ENCODE data around the gene ROR1. TPM values are rescaled to one million over a fixed set of nuclear protein-coding genes. Genes with fewer than 3 reads are reported as not detected.

ROR1 gene
- total RNA-seq, 1 donor from 2014 or later = 2.0 TPM

DNA sequence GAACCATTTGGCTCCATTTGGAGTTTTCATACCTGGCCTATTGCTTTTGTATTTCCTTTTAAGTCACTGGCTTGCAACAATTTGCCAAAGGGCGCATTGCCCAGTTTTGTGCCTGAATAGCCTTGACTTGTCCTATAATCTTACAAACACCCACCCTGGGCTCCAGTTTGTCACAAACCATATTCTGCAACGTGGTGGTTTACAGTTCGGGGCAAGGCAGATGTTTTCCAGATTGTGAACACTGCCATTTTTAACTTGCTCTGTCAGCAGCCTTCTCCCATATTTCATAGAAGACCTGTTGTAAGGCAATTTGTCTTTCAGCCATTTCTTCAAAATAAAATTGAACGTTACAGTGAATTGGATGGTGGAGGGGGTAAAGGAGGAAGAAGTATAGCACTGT lies 376.4 kb downstream of the ROR1 start:
- no peak for FAIRE-seq
- DNase-seq (ENCODE audit: low spot score in 2 of 2) = no peak

DNA sequence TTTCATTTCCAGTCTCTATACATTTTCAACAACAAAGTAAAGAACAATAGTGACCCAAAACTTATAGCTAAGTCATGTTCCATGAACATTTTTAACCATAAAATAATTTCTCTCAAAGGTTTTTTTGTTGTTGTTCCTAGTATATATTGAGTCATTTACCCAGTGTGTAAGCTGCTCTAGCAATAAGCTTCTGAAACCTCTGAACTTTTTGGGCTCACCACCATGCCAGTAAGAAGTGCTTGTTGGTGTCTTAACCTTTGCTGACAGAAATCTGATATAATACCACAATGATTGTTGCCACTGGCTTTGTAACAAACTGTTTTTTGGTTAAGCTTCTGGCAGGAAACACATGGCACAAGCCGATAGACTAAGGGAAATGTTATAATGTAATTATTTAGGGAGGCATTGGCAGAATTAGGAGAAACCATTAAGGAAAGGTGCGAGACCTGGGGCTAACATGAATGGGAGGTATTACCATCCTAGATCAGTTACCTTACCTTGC lies 377.0 kb downstream of the ROR1 start:
- no peak for FAIRE-seq
- DNase-seq (ENCODE audit: low spot score in 2 of 2) = no peak

DNA sequence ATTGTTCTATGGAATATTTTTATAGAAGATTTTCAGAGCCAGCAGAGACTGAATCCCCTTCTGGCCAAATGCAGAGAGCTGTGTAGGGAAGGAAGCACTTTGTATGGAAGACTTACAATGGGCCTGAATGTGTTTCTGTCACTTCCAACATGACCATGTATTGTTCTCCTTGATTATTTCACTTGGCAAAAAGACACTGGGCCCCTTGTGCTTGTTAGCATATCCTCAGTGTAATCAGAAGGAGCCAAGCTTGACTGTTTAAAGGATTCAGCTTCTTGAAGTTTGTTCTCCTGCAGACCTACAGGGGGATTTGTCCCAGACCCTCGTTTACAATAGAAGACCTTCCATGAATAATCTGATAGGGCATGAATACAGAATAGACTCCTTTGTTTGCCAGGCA lies 381.5 kb downstream of the ROR1 start:
- no peak for FAIRE-seq

DNA sequence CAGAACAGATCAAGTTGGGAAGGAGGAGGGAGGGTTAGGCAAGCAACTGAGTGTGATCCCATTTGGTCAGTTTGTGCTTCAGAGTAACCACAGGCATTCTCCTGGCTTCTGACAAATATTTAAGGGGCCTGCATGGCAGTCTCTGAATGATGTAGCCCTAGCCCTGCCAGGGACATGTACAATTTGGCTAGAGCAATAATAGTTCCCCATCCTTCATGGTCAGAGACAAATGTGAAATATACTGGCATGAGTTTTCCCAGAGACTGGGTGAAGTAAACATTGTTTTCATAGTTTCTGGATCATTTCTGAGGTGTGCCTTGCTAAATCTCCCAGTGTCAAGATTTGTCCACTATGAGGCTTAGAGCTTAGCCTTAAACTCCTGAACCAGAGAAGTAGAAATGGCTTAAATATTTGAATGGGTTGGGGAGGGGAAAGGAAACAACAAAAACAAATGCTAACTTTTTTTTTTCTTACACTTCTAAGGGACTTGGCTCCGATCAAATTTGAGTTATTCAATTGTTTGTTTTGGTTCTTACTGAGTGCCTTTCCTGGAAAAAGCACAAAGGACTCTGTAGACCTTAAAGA lies 387.6 kb downstream of the ROR1 start:
- no peak for FAIRE-seq
- no peak for DNase-seq (ENCODE audit: low spot score in 2 of 2)

More for the DNA sequence above, 381.5 kb downstream of the ROR1 start:
- peak; percentile 8 to 12 for DNase-seq (ENCODE audit: low spot score in 2 of 2)

DNA sequence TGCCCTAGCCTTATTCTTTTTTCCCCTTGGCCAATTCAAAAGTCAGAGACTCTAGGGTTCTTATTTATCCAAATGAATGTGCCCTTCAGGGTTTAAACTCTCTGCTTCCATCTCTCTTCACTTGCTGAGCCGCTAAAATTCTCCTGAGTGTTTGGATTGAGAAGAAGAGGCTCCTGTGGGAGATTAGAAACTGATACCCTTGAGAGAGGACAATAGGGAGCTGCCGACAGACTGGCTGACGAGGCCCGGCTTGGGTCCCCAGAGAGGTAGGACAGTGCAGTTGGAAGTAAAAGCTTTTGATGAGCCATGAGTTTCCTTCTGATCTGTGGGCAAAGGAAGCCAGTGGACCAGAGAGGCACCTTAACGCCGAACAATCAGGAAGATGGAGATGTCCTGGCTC lies 388.3 kb downstream of the ROR1 start:
- FAIRE-seq = no peak
- DNase-seq (ENCODE audit: low spot score in 2 of 2) = no peak

DNA sequence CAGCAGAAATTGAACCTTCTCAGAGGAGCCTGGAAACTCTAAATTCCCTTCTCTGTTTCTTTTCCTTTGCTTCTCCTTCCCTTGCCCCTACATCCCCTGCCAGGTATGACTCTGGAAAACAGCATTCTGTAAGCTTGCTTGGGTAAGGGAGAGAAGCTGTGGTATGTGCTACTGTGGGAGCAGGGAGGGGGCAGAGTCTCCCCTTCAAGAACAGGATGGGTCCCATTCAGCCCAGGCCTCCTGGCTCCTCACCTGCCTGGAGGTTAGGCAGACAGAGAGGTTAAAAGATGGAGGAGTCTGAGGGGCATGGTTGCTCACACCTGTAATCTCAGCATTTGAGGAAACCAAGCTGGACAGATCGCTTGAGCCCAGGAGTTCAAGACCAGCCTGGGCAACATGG lies 389.0 kb downstream of the ROR1 start:
- FAIRE-seq (no peak), DNase-seq (ENCODE audit: low spot score in 2 of 2) (no peak)

DNA sequence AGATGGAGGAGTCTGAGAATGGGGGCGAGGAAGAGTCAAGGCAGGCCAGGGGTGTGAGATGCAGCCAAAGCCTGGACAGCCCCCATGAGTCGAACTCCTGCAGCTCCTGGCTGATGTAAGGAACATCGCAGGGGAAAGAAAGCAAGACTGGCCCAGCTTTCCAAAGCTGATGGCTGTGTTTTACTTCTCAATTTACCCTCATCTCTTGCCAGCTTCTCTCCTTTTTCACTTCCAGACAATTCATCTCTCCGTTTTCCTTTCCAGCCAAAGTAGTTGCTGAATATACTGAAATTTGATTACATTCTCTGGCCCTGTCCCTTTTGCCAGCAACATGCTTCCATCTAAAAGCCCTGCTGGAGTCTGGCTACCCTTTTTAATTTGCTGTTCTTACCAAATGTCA lies 389.6 kb downstream of the ROR1 start:
- DNase-seq (ENCODE audit: low spot score in 2 of 2) (no peak), FAIRE-seq (no peak)

DNA sequence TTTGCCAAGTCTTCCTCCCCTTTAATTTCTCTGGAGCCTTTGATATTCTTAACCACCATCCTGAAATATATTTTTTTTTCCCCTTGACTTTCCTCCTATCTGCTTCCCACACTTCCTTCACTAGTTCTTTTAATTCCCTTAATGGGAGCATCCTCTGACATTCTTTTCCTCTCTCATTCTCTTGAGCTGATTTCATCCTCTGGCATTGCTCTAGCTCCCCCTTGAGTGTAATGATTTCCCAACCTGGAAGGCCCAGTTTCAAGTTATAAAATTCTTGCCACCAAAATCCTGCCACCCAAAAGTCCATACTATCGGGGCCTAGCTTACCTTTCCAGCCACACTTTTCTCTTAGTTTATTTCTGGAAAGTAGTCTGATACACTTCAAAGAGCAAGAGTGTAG lies 390.2 kb downstream of the ROR1 start:
- peak in 1 of 2 donors; percentile 13 for DNase-seq (ENCODE audit: low spot score in 2 of 2)
- peak; percentile 21 for FAIRE-seq

DNA sequence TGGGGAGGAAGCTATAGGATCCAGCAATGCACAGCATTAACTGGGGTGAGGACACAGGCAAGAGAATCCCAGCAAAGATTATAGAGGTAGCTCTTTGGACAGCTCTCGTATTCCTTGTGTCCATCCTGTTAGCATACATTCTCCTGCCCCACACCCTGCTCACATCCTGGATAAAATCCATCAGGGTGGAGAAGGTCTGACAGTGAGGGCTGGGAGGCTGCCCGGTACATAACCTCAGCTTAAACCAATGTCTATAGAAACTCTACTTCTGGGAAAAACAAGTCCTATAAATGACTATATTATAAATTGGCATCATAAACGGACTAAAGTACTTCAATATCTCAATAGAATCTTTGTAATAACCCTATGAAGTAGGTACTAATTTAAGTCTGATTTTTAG lies 392.8 kb downstream of the ROR1 start:
- DNase-seq (ENCODE audit: low spot score in 2 of 2) = no peak
- FAIRE-seq = no peak

DNA sequence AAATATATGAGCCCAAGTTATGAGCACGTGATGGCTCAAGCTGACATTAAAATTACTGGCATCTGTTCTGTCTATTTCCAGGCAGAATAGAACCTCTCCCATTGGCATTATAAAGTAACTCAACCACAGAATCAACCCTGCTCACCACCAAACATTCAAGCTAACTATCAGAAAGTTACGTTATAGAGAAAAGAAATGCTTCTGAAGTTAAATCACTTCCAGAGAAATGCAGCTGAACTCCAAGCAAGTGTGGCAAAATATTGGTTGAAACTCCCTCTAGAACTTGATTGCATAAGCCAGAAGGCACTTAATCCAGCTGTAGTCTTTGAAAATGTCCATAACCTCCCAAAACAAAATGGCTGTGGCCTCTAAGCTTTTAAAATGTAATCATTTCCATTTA lies 393.4 kb downstream of the ROR1 start:
- FAIRE-seq = no peak
- DNase-seq (ENCODE audit: low spot score in 2 of 2) = no peak

DNA sequence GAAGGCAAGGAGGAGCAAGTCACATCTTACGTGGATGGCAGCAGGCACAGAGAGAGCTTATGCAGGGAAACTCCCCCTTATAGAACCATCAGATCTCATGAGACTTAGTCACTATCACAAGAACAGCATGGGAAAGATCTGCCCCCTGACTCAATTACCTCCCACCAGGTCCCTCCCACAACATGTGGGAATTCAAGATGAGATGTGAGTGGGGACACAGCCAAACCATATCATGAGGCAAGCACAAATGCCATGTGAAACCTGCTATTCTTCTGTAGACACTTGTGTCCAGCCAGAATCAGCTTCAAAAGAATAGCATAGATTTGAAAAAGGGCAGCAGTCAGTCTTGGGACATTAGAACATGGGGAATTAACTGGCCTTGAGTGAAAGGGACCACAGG lies 397.4 kb downstream of the ROR1 start:
- DNase-seq (ENCODE audit: low spot score in 2 of 2) = no peak
- FAIRE-seq = no peak

DNA sequence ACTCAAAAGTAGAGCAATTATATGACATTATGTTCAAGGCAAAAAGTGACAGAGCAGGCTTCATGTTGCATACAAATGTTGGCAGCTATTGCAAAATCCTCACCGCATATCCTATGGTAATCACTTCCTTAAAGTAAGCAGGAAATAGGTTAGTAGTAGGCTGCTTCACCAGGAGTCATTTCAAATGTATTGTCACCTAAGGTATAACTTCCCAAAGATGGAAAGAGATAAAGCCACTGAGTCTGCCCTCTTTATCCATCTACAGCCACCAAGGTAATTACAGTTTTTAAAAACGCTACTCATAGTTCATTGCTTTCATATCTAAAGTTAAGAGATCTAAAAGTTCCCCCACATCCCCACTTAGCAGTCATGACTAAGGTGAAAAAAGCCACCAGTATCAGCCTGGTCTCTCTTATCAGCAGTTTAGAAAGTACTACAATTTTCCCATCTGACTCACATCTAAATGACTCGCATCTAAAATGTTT lies 398.0 kb downstream of the ROR1 start:
- DNase-seq (ENCODE audit: low spot score in 2 of 2) = no peak
- no peak for FAIRE-seq

DNA sequence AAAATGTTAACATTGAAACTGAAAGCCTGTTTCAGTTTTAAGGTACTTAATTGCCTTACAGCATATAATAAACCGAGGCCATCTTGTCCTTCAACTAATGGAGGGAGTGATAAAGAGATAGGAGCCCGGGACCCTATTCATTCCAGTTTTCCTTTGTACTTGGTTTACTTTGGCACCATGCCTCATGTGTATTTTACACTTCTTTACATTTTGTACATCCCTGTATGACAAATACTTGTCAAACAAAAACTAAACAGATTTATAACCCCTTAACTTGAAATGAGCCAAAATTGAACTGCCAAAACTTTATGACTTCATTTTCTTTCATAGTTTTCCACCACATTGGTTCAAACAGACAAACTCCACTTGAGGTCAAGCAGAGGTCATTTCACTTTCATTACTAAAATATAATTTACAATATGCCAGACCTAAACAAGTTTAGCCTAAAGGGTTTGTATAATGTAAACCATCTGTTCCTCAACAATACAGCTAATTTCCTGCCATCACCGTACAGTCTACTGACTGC lies 398.7 kb downstream of the ROR1 start:
- FAIRE-seq (no peak), DNase-seq (ENCODE audit: low spot score in 2 of 2) (no peak)

DNA sequence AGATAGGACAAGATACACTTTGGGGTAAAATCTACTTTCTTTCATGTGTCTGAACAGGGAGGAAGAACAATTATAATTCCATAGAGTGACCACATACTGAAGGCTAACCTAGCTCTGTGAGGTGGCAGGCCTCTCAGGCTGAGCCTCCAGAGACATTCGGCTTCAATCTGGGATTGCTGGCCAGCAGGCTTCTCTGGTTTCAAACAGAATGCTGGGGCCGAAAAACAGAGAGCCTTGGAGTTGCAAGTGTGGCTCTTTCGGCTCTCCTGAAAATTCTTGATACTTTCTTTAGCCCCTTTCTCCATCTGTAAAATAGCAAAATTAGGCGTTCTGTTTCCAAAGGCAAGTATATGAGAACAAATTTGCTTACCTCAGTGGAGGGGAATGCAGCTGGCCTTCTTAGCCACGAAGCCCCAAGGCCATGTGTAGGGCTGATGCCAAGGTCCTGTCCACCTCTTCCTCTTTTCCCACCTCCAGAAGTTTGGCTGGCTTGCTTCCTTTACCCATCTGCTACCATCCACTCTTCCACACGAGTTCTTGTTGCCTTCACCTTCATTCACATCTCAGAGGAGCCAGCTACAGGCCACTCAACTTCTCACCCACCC lies 399.6 kb downstream of the ROR1 start:
- DNase-seq (ENCODE audit: low spot score in 2 of 2) (no peak), FAIRE-seq (no peak)

DNA sequence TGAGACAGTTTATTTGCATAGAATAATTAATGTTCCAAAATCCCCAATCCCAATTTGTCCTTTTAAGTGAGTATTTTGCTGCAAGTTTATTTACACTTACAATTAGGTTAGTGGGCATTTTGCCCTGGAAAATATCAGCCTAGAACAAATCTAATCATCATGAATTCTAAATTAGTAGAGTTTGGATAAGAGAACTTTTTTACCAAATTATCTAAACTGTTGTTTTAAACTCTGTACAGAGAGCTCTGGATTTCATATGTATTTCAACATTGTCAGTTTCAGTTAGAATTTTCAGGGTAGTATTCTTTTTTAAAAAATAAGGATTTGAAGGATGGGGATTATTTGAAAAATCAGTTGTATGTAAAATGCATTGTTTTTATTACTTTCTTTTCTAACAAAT lies 401.8 kb downstream of the ROR1 start:
- FAIRE-seq = peak; percentile 78
- no peak for DNase-seq (ENCODE audit: low spot score in 2 of 2)

DNA sequence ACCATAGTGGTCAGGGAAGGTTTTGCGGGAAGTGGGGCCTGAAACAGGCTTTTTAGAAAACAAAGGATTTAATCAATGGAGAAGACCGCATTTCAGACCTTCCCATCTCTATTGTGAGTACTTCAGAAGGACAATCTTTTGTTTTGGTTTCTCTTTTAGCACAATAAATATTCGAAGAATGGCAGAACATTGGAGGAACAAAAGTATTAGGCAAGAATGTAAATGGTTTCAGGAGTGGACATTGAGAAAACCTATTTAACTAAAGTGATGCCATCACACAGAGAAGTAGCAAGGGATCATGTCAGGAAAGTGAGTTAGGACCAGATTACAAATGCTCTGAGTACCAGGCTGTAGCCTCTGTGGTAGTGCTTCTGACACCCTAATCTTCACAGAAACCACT lies 402.8 kb downstream of the ROR1 start:
- DNase-seq (ENCODE audit: low spot score in 2 of 2) (no peak), FAIRE-seq (no peak)

DNA sequence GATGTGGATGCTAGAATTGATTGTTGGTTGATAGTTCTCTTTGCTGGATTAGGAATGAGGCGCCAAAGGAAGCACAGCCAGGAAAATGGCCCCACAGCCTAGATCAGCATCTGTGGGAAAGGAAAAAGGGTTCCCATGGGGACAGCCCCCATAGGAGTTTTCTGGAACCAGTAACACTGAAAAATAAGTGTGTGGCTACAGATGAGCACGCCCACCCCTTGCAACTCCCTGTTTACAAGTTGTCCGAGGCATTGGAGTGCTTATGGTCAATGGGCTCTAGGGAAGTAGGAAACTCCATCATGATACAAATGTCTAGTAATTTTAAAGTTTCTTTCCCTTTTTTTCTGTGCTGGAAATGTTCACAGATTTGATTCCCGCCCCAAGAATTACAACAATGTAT lies 405.8 kb downstream of the ROR1 start:
- FAIRE-seq (no peak), DNase-seq (ENCODE audit: low spot score in 2 of 2) (no peak)

DNA sequence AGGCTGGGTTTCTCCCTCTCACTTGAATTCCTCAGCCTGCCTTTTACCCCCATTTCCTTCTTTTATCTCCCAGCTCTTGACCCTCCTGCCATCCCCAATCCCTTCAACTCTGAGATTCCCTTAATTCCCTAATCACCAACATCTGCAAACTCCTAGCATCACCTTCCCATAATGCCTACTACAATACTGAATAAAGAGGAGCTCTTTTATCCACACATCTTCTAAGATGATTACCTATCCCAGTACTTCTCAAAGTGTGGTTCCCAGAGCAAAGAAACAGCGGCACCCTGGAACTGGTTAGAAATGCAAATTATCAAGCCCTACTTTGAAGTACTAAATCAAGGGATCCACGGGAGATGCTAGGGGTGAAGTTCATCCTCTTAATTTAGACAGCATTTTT lies 408.4 kb downstream of the ROR1 start:
- FAIRE-seq (no peak), DNase-seq (ENCODE audit: low spot score in 2 of 2) (no peak)

DNA sequence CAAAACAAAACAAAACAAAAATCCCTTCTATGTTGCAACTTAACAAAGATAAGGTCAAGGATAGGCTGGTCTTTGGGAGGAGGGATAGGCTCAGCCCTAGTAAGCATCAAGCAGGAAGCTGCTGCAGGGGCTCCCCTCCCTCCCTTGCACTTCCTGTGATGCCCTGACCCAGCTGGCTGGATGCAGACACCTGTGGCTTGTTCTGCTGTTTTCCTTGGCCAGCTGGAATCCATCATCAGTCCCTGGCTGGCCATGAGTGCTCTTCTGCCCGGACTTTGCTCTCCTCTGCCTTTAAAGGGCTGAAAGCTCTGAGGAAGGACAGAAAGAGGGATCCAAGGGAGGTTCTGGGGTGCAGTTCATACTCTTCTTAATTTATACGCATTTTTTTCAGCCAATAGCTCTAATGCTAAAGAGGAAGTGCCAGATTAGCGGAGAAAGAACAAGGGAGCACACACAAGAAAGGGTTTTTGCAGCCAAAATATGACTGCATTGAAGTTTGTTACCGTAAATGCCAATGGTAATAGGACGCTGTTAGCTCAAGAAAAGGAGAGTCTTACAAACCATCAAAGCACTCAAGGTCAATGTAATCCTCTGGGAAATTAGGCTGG lies 409.7 kb downstream of the ROR1 start:
- FAIRE-seq (no peak), DNase-seq (ENCODE audit: low spot score in 2 of 2) (no peak)

DNA sequence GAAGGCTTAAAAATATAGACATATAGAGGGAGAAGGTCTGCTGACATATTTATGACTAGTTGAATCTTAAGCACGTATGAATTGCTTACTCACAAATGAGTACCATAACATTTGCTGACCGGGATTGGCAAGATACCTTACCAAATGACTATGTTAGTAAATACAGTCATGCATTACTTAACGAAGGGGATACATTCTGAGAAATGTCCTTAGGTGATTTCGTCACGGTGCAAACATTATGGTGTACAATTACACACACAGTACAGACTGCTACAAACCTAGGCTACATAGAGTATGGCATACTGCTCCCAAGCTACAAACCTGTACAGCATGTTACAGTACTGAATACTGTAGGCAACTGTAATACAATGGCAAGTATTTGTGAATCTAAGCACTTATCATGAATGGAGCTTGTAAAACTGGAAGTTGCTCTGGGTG lies 410.2 kb downstream of the ROR1 start:
- DNase-seq (ENCODE audit: low spot score in 2 of 2) (no peak), FAIRE-seq (no peak)

DNA sequence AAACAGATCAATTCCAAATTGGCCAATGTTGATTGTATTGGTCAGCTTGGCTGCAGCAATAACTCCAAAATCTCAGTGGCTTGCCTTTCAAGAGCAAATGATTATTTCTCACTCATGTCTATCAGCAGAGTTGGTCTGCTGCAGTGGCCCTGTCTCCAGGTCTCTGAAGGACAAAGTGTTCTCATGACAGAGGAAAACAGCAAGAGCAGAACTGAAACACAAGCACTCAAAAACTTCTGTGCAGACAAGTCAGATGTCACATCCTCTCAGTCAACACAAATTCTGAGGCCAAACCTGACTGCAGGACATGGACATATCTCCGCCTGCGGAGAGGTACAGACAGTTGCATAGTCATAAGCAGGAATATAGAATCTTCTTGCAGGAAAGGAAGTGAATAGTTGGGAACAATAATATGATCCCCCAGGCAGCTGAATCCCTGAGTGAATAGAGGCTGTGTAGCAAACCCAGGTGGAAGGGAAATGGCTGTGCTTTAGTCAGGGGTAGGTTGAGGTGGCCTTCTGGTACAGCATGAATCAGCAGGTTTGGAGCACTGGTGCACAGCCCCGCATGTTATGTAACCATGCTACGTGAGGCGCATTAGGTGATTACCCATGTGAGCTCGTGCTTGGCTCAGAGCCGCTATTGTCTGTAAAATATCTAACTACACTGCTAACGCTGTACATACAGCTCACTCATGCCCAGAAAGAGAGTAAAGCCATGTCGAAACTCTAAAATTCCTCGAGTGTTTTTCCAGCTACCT lies 412.5 kb downstream of the ROR1 start:
- no peak for FAIRE-seq

More for the DNA sequence above, 412.5 kb downstream of the ROR1 start:
- DNase-seq (ENCODE audit: low spot score in 2 of 2) = no peak
